ENCODE measurements around the gene MRPS5. TPM values are rescaled to one million over a fixed set of nuclear protein-coding genes. Genes with fewer than 3 reads are reported as not detected.

Gene MRPS5
- total RNA-seq, 1 donor from 2014 or later: 48.2 TPM

Other genes with a start within 250 kb of the MRPS5 start
- not detected in 2 replicates for gene MAL, start 96.1 kb downstream of the MRPS5 start, total RNA-seq
- 5.2 and 13.9 TPM in 2 replicates for gene ZNF514, start 38.0 kb upstream of the MRPS5 start, total RNA-seq
- gene ZNF2, start 44.0 kb upstream of the MRPS5 start, total RNA-seq: 4.6 and 7.3 TPM in 2 replicates
- gene ZNF892, start 85.7 kb upstream of the MRPS5 start, total RNA-seq: 4.4 and 4.8 TPM in 2 replicates
- 0.20 and 0.22 TPM in 2 replicates for gene PROM2, start 152.6 kb upstream of the MRPS5 start, total RNA-seq
- under 0.01 TPM in 1 of 2 replicates, not detected in the other for gene KCNIP3, start 175.5 kb upstream of the MRPS5 start, total RNA-seq